Esophagus muscularis mucosa (tissue), 4 donors: ENCODE data around the gene OVOL2.

ENCODE experiments used
- EP300 ChIP-seq: sonication (generic); formaldehyde crosslinking; IDR thresholded peaks from one replicate; pipeline ENCODE4 v1.6.1; 2017; ENCODE audit warnings: antibody characterized with exemption
- POLR2A ChIP-seq: fragments of 450-650 bp; IDR thresholded peaks from one replicate; pipeline ENCODE4 v1.6.1; 2017; ENCODE audit warnings: antibody characterized with exemption, moderate library complexity, mild to moderate bottlenecking, low read depth
- POLR2AphosphoS5 ChIP-seq, 2 donors: sonication (generic); formaldehyde crosslinking; IDR thresholded peaks; one replicate each; pipeline ENCODE4 v1.6.1; 2017; ENCODE audit warnings: antibody characterized with exemption in 2 of 2
- TF ChIP-seq, protein P1 (sequence below), 3 experiments: fragments of 200-600 bp in 2 of 3; fragments of 450-650 bp in 1 of 3; sonication (generic) in 2 of 3; IDR thresholded peaks; one replicate each; pipeline ENCODE4 v1.5.1; 2017 to 2019; ENCODE audit warnings: antibody characterized with exemption in 3 of 3, mild to moderate bottlenecking in 2 of 3, moderate library complexity in 1 of 3

DNA sequence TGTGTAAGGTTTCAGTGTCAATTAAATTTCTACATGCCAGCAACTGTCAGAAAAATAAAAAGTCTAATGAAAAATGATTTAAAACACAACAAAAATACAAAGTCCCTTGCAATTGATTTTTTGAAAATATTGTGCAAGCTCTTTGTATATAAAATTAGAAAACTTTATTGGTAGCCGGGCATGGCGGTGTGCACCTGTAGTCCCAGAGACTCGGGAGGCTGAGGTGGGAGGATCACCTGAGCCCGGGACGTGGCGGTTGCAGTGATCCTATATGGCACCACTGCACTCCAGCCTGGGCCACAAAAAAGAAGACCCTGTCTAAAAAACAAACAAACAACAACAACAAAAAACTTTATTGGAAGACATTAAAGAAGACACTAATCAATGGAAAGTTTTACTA is 6.0 kb upstream of the OVOL2 start:
- TF ChIP-seq, protein P1, sequence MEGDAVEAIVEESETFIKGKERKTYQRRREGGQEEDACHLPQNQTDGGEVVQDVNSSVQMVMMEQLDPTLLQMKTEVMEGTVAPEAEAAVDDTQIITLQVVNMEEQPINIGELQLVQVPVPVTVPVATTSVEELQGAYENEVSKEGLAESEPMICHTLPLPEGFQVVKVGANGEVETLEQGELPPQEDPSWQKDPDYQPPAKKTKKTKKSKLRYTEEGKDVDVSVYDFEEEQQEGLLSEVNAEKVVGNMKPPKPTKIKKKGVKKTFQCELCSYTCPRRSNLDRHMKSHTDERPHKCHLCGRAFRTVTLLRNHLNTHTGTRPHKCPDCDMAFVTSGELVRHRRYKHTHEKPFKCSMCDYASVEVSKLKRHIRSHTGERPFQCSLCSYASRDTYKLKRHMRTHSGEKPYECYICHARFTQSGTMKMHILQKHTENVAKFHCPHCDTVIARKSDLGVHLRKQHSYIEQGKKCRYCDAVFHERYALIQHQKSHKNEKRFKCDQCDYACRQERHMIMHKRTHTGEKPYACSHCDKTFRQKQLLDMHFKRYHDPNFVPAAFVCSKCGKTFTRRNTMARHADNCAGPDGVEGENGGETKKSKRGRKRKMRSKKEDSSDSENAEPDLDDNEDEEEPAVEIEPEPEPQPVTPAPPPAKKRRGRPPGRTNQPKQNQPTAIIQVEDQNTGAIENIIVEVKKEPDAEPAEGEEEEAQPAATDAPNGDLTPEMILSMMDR (IDR thresholded peaks at IDR 0.05) = no peak
- no peak for TF ChIP-seq POLR2A
- no peak for TF ChIP-seq EP300
- TF ChIP-seq POLR2AphosphoS5 (IDR thresholded peaks at IDR 0.05) = no peak
